Fibroblast of lung (primary cell): ENCODE data around the gene FARSA.

ENCODE experiments used
- EZH2 ChIP-seq: IDR thresholded peaks from 2 replicates; pipeline ENCODE4 v1.5.1; 2012; ENCODE audit warnings: low read length, control low read depth, mild to moderate bottlenecking; ENCODE audit errors: missing control alignments
- TF ChIP-seq, protein P1 (sequence below), 2 donors: IDR thresholded peaks in 1 of 2; conservative IDR thresholded peaks in 1 of 2; 1 replicate in 1 of 2; 2 replicates in 1 of 2; pipeline ENCODE4 v1.5.1; 2011 to 2012; ENCODE audit warnings: low read length in 2 of 2, control low read depth in 1 of 2, inconsistent platforms in 1 of 2, low read depth in 1 of 2, mild to moderate bottlenecking in 1 of 2

DNA sequence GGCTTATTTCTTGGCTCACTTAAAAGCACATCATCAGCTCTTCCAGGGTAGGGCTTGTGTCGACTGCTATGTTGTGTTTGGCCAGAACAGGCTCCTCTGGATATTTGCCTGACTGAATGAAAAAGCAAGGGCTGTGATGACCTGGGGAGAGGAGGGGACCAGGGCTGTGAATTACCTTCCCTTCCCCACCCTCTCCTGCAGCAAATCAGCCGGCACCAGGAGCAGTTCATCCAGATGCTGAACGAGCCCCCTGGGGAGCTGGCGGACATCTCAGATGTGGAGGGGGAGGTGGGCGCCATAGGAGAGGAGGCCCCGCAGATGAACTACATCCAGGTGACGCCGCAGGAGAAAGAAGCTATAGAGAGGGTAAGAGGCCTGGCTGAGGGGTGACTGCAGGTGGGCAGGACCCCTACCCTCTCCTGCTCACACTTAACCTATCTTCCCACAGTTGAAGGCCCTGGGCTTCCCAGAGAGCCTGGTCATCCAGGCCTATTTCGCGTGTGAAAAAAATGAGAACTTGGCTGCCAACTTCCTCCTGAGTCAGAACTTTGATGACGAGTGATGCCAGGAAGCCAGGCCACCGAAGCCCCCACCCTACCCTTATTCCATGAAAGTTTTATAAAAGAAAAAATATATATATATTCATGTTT lies 19.1 kb upstream of the FARSA start:
- TF ChIP-seq, protein P1, sequence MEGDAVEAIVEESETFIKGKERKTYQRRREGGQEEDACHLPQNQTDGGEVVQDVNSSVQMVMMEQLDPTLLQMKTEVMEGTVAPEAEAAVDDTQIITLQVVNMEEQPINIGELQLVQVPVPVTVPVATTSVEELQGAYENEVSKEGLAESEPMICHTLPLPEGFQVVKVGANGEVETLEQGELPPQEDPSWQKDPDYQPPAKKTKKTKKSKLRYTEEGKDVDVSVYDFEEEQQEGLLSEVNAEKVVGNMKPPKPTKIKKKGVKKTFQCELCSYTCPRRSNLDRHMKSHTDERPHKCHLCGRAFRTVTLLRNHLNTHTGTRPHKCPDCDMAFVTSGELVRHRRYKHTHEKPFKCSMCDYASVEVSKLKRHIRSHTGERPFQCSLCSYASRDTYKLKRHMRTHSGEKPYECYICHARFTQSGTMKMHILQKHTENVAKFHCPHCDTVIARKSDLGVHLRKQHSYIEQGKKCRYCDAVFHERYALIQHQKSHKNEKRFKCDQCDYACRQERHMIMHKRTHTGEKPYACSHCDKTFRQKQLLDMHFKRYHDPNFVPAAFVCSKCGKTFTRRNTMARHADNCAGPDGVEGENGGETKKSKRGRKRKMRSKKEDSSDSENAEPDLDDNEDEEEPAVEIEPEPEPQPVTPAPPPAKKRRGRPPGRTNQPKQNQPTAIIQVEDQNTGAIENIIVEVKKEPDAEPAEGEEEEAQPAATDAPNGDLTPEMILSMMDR (conservative IDR thresholded peaks at IDR 0.05 in 1 of 2, IDR thresholded peaks at IDR 0.05 in 1 of 2; ENCODE audit: low read depth in 1 of 2, low read length in 2 of 2): no peak
- no peak for TF ChIP-seq EZH2
